ENCODE measurements around the gene ATP6AP1.

The ATP6AP1 gene

GRCh38 chrX:154450312-154450711, 21.8 kb downstream of the ATP6AP1 start:
- DNase-seq, result no peak

- DNase-seq, result no peak
Measured at GRCh38 chrX:154452823-154453222, 24.3 kb downstream of the ATP6AP1 start.

- DNase-seq, result peak; percentile 69
Measured at GRCh38 chrX:154457491-154458115, 29.1 kb downstream of the ATP6AP1 start.

- DNase-seq, result peak; percentile 40
Measured at GRCh38 chrX:154458116-154458953, 29.9 kb downstream of the ATP6AP1 start, which contains the start of gene PLXNA3. PLXNA3 (plus strand) TSS chrX:154458281; CDS start chrX:154460184, 1,903 bp downstream.

GRCh38 chrX:154458954-154459778, 30.7 kb downstream of the ATP6AP1 start:
- DNase-seq, result no peak

GRCh38 chrX:154459832-154460231, 31.4 kb downstream of the ATP6AP1 start:
- no peak for DNase-seq

- no peak for DNase-seq
Measured at GRCh38 chrX:154460326-154460725, 31.8 kb downstream of the ATP6AP1 start.

GRCh38 chrX:154462396-154462795, 33.9 kb downstream of the ATP6AP1 start:
- DNase-seq, result no peak

- DNase-seq, result no peak
Measured at GRCh38 chrX:154463611-154464220, 35.2 kb downstream of the ATP6AP1 start.

- DNase-seq, result no peak
Measured at GRCh38 chrX:154464806-154465365, 36.4 kb downstream of the ATP6AP1 start.

GRCh38 chrX:154465601-154466000, 37.1 kb downstream of the ATP6AP1 start:
- DNase-seq, result no peak

GRCh38 chrX:154466036-154466435, 37.6 kb downstream of the ATP6AP1 start:
- DNase-seq, result no peak

- no peak for DNase-seq
Measured at GRCh38 chrX:154466907-154467306, 38.4 kb downstream of the ATP6AP1 start.

GRCh38 chrX:154467556-154467955, 39.1 kb downstream of the ATP6AP1 start:
- DNase-seq, result no peak

- no peak for DNase-seq
Measured at GRCh38 chrX:154468217-154468616, 39.7 kb downstream of the ATP6AP1 start.

GRCh38 chrX:154469114-154469513, 40.6 kb downstream of the ATP6AP1 start:
- no peak for DNase-seq

GRCh38 chrX:154469880-154470279, 41.4 kb downstream of the ATP6AP1 start:
- no peak for DNase-seq

- DNase-seq, result no peak
Measured at GRCh38 chrX:154470434-154470833, 42.0 kb downstream of the ATP6AP1 start.

GRCh38 chrX:154470914-154471568, 42.6 kb downstream of the ATP6AP1 start:
- no peak for DNase-seq

GRCh38 chrX:154471839-154472684, 43.6 kb downstream of the ATP6AP1 start:
- no peak for DNase-seq

Data from NCI-H774 (cell line).